Measurements from ENCODE around the gene WRAP53.

DNA sequence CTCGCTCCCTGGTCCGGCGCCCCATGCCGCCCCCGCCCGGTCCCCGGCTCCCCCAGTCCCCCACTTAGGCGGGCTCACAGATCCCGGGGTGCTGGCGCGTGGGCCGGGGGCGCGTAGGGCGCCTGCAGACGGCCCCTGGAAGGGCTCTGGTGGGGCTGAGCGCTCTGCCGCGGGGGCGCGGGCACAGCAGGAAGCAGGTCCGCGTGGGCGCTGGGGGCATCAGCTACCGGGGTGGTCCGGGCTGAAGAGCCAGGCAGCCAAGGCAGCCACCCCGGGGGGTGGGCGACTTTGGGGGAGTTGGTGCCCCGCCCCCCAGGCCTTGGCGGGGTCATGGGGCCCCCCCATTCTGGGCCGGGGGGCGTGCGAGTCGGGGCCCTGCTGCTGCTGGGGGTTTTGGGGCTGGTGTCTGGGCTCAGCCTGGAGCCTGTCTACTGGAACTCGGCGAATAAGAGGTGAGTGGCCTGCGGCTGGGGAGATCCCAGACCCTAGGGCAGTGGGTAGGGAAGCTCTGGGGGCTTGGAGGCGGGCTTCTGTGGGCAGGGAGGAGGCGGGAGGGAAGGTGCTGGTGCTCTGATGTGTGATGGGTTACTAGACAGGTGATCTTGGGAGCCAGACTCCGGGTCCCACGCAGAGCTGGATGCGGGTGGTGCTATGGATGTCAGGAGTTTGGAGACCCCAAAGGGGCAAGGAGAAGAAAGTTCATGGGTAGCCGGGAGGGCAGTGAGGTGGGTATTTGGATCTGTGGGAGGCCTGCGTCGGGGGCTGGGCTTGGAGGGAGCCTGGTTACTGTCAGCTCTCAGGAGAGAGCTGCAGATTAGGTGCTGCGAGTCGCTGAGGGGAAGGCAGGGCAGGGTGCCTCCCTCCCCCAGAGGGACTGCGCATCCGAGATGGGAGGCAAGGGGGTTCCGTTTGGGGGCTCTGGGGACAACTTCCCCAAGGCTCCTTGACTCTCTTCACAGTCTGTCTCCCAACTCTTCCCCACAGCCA is 17.3 kb downstream of the WRAP53 start:
- TF ChIP-seq, protein P1, sequence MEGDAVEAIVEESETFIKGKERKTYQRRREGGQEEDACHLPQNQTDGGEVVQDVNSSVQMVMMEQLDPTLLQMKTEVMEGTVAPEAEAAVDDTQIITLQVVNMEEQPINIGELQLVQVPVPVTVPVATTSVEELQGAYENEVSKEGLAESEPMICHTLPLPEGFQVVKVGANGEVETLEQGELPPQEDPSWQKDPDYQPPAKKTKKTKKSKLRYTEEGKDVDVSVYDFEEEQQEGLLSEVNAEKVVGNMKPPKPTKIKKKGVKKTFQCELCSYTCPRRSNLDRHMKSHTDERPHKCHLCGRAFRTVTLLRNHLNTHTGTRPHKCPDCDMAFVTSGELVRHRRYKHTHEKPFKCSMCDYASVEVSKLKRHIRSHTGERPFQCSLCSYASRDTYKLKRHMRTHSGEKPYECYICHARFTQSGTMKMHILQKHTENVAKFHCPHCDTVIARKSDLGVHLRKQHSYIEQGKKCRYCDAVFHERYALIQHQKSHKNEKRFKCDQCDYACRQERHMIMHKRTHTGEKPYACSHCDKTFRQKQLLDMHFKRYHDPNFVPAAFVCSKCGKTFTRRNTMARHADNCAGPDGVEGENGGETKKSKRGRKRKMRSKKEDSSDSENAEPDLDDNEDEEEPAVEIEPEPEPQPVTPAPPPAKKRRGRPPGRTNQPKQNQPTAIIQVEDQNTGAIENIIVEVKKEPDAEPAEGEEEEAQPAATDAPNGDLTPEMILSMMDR (conservative IDR thresholded peaks at IDR 0.05) = no peak
- TF ChIP-seq ZFX (IDR thresholded peaks at IDR 0.05) = no peak

Data from C4-2B (cell line).